Activated T-helper 17 cell treated with anti-CD3 and anti-CD28 coated beads, Interleukin-2, amount 50 U/mL, for 72 hours (primary cell): ENCODE data around the gene FRMD4A. TPM values are rescaled to one million over a fixed set of nuclear protein-coding genes. Genes with fewer than 3 reads are reported as not detected.
"Not testable (repeated sequence)": the region's sequence is repeated elsewhere in the genome, so short reads cannot be mapped to it uniquely, and the experiment has no call there.

Source experiments
- ATAC-seq: fragments of 150-1000 bp; cut with Tn5 transposase; replicated peaks from 2 replicates; pipeline ENCODE4 v1.10.0; 2021; ENCODE audit warnings: mild to moderate bottlenecking, moderate library complexity
- H3K27ac Mint-ChIP-seq: one replicate; pipeline ENCODE4 v1.8.0; 2022; ENCODE audit warnings: mixed read lengths
- H3K27me3 Mint-ChIP-seq: one replicate; pipeline ENCODE4 v1.8.0; 2022; ENCODE audit warnings: mixed read lengths
- H3K36me3 Mint-ChIP-seq: one replicate; pipeline ENCODE4 v1.8.0; 2022; ENCODE audit warnings: low read depth, mild to moderate bottlenecking, mixed read lengths
- H3K4me1 Mint-ChIP-seq: one replicate; pipeline ENCODE4 v1.8.0; 2022; ENCODE audit warnings: mixed read lengths
- H3K4me3 Mint-ChIP-seq: one replicate; pipeline ENCODE4 v1.8.0; 2022; ENCODE audit warnings: mild to moderate bottlenecking, mixed read lengths
- H3K9me3 Mint-ChIP-seq: one replicate; pipeline ENCODE4 v1.8.0; 2022; ENCODE audit warnings: mixed read lengths
- total RNA-seq, 2 donors: library from RNA; stranded (reverse); gene quantifications; one replicate each; pipeline ENCODE4 v1.2.3, GENCODE V29; 2022

Gene FRMD4A
- total RNA-seq, 2 donors from 2014 or later: 0.69 to 2.0 TPM

- H3K4me1 Mint-ChIP-seq: no peaks in the 10 kb centered on the region
- H3K27ac Mint-ChIP-seq: no peak overlapping the region
- no peaks in the 10 kb centered on the region for H3K36me3 Mint-ChIP-seq
- no peak for ATAC-seq
- peaks cover 11% of the 10 kb centered on the region for H3K27me3 Mint-ChIP-seq
- H3K4me3 Mint-ChIP-seq: no peak overlapping the region
- no peaks in the 10 kb centered on the region for H3K9me3 Mint-ChIP-seq
These were observed 111.3 kb downstream of the FRMD4A start for GRCh38 chr10:14219411-14219810.

- Mint-ChIP-seq H3K9me3 (no peaks in the 10 kb centered on the region), H3K4me3 (no peak overlapping the region), H3K27ac (no peak overlapping the region), H3K4me1 (no peaks in the 10 kb centered on the region), H3K36me3 (no peaks in the 10 kb centered on the region), H3K27me3 (peaks cover 12% of the 10 kb centered on the region)
- ATAC-seq: no peak
These were observed 115.1 kb downstream of the FRMD4A start for GRCh38 chr10:14215641-14216040.

GRCh38 chr10:14213703-14214102, 117.0 kb downstream of the FRMD4A start:
- H3K4me3 Mint-ChIP-seq, ATAC-seq, H3K36me3 Mint-ChIP-seq, H3K27ac Mint-ChIP-seq, H3K9me3 Mint-ChIP-seq, H3K4me1 Mint-ChIP-seq: not testable (repeated sequence)
- peaks cover 13% of the 10 kb centered on the region for H3K27me3 Mint-ChIP-seq

- ATAC-seq: no peak
- Mint-ChIP-seq H3K27ac (no peak overlapping the region), H3K27me3 (peaks cover 10% of the 10 kb centered on the region), H3K4me3 (no peak overlapping the region), H3K36me3 (no peaks in the 10 kb centered on the region), H3K9me3 (no peaks in the 10 kb centered on the region), H3K4me1 (no peaks in the 10 kb centered on the region)
These were observed 119.1 kb downstream of the FRMD4A start for GRCh38 chr10:14211610-14212009.

- no peak for ATAC-seq
- Mint-ChIP-seq H3K9me3 (no peaks in the 10 kb centered on the region), H3K27me3 (peaks cover 9% of the 10 kb centered on the region), H3K27ac (no peak overlapping the region), H3K4me3 (no peak overlapping the region), H3K4me1 (no peaks in the 10 kb centered on the region), H3K36me3 (no peaks in the 10 kb centered on the region)
These were observed 122.5 kb downstream of the FRMD4A start for GRCh38 chr10:14208231-14208630.

GRCh38 chr10:14205233-14205632, 125.5 kb downstream of the FRMD4A start:
- no peak for ATAC-seq
- Mint-ChIP-seq H3K9me3 (no peaks in the 10 kb centered on the region), H3K27ac (no peak overlapping the region), H3K36me3 (no peaks in the 10 kb centered on the region), H3K4me3 (no peak overlapping the region), H3K27me3 (peaks cover 7% of the 10 kb centered on the region), H3K4me1 (no peaks in the 10 kb centered on the region)

GRCh38 chr10:14200698-14201544, 129.8 kb downstream of the FRMD4A start:
- Mint-ChIP-seq H3K4me1 (no peaks in the 10 kb centered on the region), H3K9me3 (no peaks in the 10 kb centered on the region), H3K4me3 (no peak overlapping the region), H3K27me3 (peaks cover 20% of the 10 kb centered on the region), H3K27ac (no peak overlapping the region), H3K36me3 (no peaks in the 10 kb centered on the region)
- no peak for ATAC-seq

GRCh38 chr10:14199098-14199497, 131.6 kb downstream of the FRMD4A start:
- H3K36me3 Mint-ChIP-seq, ATAC-seq, H3K9me3 Mint-ChIP-seq, H3K27ac Mint-ChIP-seq, H3K4me1 Mint-ChIP-seq, H3K4me3 Mint-ChIP-seq: not testable (repeated sequence)
- H3K27me3 Mint-ChIP-seq: peaks cover 32% of the 10 kb centered on the region

GRCh38 chr10:14198078-14198477, 132.6 kb downstream of the FRMD4A start:
- ATAC-seq: no peak
- Mint-ChIP-seq H3K36me3 (no peaks in the 10 kb centered on the region), H3K4me1 (no peaks in the 10 kb centered on the region), H3K9me3 (no peaks in the 10 kb centered on the region), H3K4me3 (no peak overlapping the region), H3K27me3 (peaks cover 37% of the 10 kb centered on the region), H3K27ac (no peak overlapping the region)

- H3K27ac Mint-ChIP-seq: no peak overlapping the region
- no peaks in the 10 kb centered on the region for H3K36me3 Mint-ChIP-seq
- peaks cover 40% of the 10 kb centered on the region for H3K27me3 Mint-ChIP-seq
- ATAC-seq: no peak
- H3K9me3 Mint-ChIP-seq: no peaks in the 10 kb centered on the region
- no peaks in the 10 kb centered on the region for H3K4me1 Mint-ChIP-seq
- no peak overlapping the region for H3K4me3 Mint-ChIP-seq
These were observed 134.6 kb downstream of the FRMD4A start for GRCh38 chr10:14196113-14196512.

GRCh38 chr10:14195433-14195832, 135.3 kb downstream of the FRMD4A start:
- H3K4me3 Mint-ChIP-seq: no peak overlapping the region
- H3K4me1 Mint-ChIP-seq: no peaks in the 10 kb centered on the region
- H3K27me3 Mint-ChIP-seq: peaks cover 39% of the 10 kb centered on the region
- H3K9me3 Mint-ChIP-seq: no peaks in the 10 kb centered on the region
- no peak for ATAC-seq
- no peak overlapping the region for H3K27ac Mint-ChIP-seq
- H3K36me3 Mint-ChIP-seq: no peaks in the 10 kb centered on the region

- no peak for ATAC-seq
- Mint-ChIP-seq H3K27ac (no peak overlapping the region), H3K27me3 (peaks cover 29% of the 10 kb centered on the region), H3K9me3 (no peaks in the 10 kb centered on the region), H3K36me3 (no peaks in the 10 kb centered on the region), H3K4me1 (no peaks in the 10 kb centered on the region), H3K4me3 (no peak overlapping the region)
These were observed 138.0 kb downstream of the FRMD4A start for GRCh38 chr10:14192746-14193145.

- Mint-ChIP-seq H3K27me3 (peaks cover 27% of the 10 kb centered on the region), H3K9me3 (no peaks in the 10 kb centered on the region), H3K4me1 (no peaks in the 10 kb centered on the region)
These were observed 138.9 kb downstream of the FRMD4A start for GRCh38 chr10:14191871-14192270.

GRCh38 chr10:14191407-14191806, 139.3 kb downstream of the FRMD4A start:
- Mint-ChIP-seq H3K36me3 (no peaks in the 10 kb centered on the region), H3K4me1 (peaks cover 1% of the 10 kb centered on the region), H3K9me3 (no peaks in the 10 kb centered on the region), H3K4me3 (no peak overlapping the region), H3K27me3 (peaks cover 25% of the 10 kb centered on the region), H3K27ac (no peak overlapping the region)
- ATAC-seq: no peak

More at GRCh38 chr10:14191871-14192270, 138.9 kb downstream of the FRMD4A start:
- H3K4me3 Mint-ChIP-seq: no peak overlapping the region
- no peak for ATAC-seq
- H3K27ac Mint-ChIP-seq: no peak overlapping the region
- no peaks in the 10 kb centered on the region for H3K36me3 Mint-ChIP-seq

- H3K27ac Mint-ChIP-seq: no peak overlapping the region
- no peak overlapping the region for H3K4me3 Mint-ChIP-seq
- H3K27me3 Mint-ChIP-seq: peaks cover 20% of the 10 kb centered on the region
- ATAC-seq: no peak
- H3K36me3 Mint-ChIP-seq: no peaks in the 10 kb centered on the region
- no peaks in the 10 kb centered on the region for H3K9me3 Mint-ChIP-seq
- peaks cover 8% of the 10 kb centered on the region for H3K4me1 Mint-ChIP-seq
These were observed 140.0 kb downstream of the FRMD4A start for GRCh38 chr10:14190702-14191101.
